ENCODE data around the gene ADK. TPM values are rescaled to one million over a fixed set of nuclear protein-coding genes. Genes with fewer than 3 reads are reported as not detected.

ADK gene
- total RNA-seq, 1 donor from 2014 or later: 53.0 TPM

DNA sequence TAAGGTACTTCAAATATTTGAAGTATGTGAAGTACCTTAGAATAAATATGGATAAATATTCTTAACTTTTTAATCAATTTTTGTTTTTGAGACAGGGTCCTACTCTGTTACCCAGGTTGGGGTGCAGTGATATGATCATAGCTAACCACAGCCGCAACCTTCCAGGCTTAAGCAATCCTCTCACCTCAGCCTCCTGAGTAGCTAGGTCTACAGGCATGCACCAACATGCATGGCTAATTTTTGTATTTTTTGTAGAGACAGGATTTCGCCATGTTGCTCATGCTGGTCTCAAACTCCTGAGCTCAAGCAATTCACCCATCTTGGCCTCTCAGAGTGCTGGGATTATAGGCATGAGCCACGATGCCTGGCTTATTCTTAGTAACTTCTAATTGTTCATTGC, 555.9 kb downstream of the ADK start:
- no peaks in the 10 kb centered on the region for H3K27me3 ChIP-seq
- H3K4me1 ChIP-seq: no peaks in the 10 kb centered on the region
- no peaks in the 10 kb centered on the region for H3K36me3 ChIP-seq
- H3K4me3 ChIP-seq: no peak overlapping the region
- no peaks in the 10 kb centered on the region for H3K9me3 ChIP-seq
- DNase-seq (no peak), ATAC-seq (no peak)
- TF ChIP-seq, protein P1, sequence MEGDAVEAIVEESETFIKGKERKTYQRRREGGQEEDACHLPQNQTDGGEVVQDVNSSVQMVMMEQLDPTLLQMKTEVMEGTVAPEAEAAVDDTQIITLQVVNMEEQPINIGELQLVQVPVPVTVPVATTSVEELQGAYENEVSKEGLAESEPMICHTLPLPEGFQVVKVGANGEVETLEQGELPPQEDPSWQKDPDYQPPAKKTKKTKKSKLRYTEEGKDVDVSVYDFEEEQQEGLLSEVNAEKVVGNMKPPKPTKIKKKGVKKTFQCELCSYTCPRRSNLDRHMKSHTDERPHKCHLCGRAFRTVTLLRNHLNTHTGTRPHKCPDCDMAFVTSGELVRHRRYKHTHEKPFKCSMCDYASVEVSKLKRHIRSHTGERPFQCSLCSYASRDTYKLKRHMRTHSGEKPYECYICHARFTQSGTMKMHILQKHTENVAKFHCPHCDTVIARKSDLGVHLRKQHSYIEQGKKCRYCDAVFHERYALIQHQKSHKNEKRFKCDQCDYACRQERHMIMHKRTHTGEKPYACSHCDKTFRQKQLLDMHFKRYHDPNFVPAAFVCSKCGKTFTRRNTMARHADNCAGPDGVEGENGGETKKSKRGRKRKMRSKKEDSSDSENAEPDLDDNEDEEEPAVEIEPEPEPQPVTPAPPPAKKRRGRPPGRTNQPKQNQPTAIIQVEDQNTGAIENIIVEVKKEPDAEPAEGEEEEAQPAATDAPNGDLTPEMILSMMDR (IDR thresholded peaks at IDR 0.05): no peak
- intact Hi-C loops (cut with DNase I): no loop called here
- H3K27ac ChIP-seq: no peak overlapping the region

DNA sequence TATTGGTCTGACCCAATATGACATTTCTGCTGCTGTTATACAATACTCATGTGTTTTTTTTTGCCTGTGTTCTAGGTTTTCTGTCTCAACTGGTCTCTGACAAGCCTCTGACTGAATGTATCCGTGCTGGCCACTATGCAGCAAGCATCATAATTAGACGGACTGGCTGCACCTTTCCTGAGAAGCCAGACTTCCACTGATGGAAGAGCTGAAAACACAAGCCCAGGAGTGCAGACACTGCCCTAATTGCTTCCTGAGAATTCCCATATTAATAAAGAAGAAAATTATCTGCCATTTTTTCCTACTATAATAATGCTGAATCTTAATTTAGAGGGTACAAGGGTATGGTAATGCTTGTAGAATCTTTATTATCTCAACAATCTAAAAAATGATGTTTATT, 557.2 kb downstream of the ADK start:
- no peak for ATAC-seq
- no peaks in the 10 kb centered on the region for H3K9me3 ChIP-seq
- H3K4me3 ChIP-seq: no peak overlapping the region
- no peak overlapping the region for H3K27ac ChIP-seq
- no peak for DNase-seq
- intact Hi-C loops (cut with DNase I): no loop called here
- H3K27me3 ChIP-seq: no peaks in the 10 kb centered on the region
- no peaks in the 10 kb centered on the region for H3K4me1 ChIP-seq
- TF ChIP-seq, protein P1 (IDR thresholded peaks at IDR 0.05): no peak
- no peaks in the 10 kb centered on the region for H3K36me3 ChIP-seq

DNA sequence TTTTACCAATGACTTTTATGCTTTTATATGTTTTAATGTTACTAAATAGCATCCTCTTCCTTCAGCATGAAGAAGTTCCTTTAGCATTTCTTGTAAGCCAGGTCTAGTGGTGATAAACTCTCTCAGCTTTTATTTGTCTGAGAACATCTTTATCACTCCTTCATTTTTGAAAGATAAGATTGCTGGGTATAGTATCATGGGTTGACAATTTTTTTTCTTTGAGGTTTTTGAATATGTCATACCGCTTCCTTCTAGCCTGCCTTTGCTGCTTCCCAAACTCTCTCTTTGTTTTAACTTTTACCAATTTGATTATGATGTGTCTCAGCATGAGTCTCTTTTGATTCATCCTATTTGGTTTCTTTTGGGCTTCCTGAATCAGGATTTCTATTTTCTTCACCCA, 567.2 kb downstream of the ADK start:
- Histone ChIP-seq H3K4me1 (no peaks in the 10 kb centered on the region), H3K36me3 (no peaks in the 10 kb centered on the region), H3K9me3 (peaks cover 14% of the 10 kb centered on the region), H3K27ac (no peak overlapping the region), H3K4me3 (no peak overlapping the region), H3K27me3 (no peaks in the 10 kb centered on the region)
- DNase-seq: no peak
- intact Hi-C loops (cut with DNase I): no loop called here
- no peak for ATAC-seq
- TF ChIP-seq, protein P1 (IDR thresholded peaks at IDR 0.05): no peak

DNA sequence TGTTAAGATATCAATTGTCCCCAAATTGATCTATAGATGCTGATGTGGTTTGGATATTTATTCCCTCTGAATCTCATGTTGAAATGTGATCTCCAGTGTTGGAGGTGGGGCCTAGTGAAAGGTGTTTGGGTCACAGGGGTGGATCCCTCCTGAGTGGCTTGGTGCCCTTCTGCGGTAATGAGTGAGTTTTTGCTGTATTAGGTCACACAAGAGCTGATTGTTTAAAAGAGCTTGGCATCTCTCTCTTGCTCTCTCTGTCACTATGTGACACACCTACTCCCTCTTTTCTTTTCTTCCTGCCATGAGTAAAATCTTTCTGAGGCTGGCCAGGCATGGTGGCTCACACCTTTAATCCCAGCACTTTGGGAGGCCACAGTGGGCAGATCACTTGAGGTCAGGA, 577.2 kb downstream of the ADK start:
- TF ChIP-seq, protein P1 (IDR thresholded peaks at IDR 0.05): no peak
- Histone ChIP-seq H3K36me3 (no peaks in the 10 kb centered on the region), H3K4me1 (no peaks in the 10 kb centered on the region), H3K27me3 (no peaks in the 10 kb centered on the region), H3K27ac (no peak overlapping the region), H3K4me3 (no peak overlapping the region), H3K9me3 (no peaks in the 10 kb centered on the region)
- DNase-seq (no peak), ATAC-seq (no peak)
- intact Hi-C loops (cut with DNase I): no loop called here

DNA sequence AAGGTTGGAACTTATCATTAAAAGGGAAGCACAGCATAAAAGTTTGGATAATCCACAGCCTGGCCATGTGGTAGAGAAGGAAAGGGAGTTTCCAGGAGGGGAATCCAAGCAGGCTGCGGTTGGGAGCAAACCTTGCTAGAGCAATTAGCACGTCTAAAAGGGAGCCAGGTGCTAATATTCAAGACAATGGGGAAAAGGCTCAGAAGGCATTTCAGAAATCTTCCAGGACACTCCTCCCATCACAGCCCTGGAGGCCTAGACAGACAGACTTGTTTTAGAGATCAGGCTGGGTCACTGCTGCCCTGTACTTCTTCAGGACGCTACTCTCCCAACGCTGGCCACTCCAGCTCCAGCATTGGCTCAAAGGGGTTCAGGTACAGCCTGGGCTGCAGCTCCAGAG, 579.2 kb downstream of the ADK start:
- ATAC-seq: no peak
- no peak for DNase-seq
- Histone ChIP-seq H3K4me3 (no peak overlapping the region), H3K4me1 (no peaks in the 10 kb centered on the region), H3K27ac (no peak overlapping the region), H3K9me3 (no peaks in the 10 kb centered on the region), H3K27me3 (no peaks in the 10 kb centered on the region), H3K36me3 (no peaks in the 10 kb centered on the region)
- intact Hi-C loops (cut with DNase I): no loop called here
- TF ChIP-seq, protein P1 (IDR thresholded peaks at IDR 0.05): no peak

DNA sequence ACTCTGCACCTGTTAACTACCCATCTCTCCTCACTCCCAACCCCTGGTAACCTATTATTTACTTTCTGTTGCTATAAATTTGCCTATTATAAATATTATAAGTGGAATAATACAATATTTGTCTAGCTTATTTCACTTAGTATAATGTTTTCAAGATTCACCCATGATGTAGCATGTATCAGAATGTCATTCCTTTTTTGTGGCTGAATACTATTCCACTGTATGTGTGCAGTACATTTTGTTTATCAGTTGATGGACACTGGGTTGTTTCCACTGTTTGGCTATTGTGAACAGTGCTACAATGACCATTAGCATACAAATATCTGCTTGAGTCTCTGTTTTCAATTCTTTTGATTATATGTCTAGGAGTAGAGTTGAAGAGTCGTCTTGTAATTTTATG, 582.6 kb downstream of the ADK start:
- Histone ChIP-seq H3K27ac (no peak overlapping the region), H3K36me3 (no peaks in the 10 kb centered on the region), H3K4me3 (no peak overlapping the region), H3K27me3 (no peaks in the 10 kb centered on the region), H3K4me1 (no peaks in the 10 kb centered on the region), H3K9me3 (no peaks in the 10 kb centered on the region)
- DNase-seq (no peak), ATAC-seq (no peak)
- TF ChIP-seq, protein P1 (IDR thresholded peaks at IDR 0.05): no peak
- intact Hi-C loops (cut with DNase I): no loop called here

All from upper lobe of right lung (tissue), 1 donor.